NB4 (cell line): ENCODE results near the gene KLHL3.

Experiments
- POLR2A ChIP-seq: IDR thresholded peaks from 2 replicates; pipeline ENCODE4 v1.6.1; 2011; ENCODE audit warnings: mild to moderate bottlenecking; ENCODE audit not compliant: insufficient read length; ENCODE audit errors: extremely low read depth
- TF ChIP-seq, protein P1 (sequence below): IDR thresholded peaks from 2 replicates; pipeline ENCODE4 v1.6.1; 2011; ENCODE audit warnings: low read depth, low read length

DNA sequence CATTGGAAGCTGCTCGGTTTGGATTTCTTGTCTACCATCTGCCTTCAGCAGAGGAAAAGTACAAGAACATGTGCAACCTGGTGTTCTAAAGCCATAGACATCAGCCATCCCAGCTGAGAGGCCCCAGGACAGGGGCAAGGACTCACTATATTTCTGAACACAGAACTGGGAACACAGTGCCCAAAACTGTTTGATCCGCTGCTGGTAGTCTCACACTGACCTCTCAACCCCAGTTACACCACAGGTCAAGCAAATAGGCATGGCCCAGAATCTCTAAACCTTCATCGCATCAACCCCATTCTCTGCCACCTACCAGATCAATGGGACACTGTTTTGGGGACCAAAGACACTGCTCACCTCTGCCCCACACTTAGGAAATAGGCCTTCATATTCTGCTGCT, 2.0 kb downstream of the KLHL3 start:
- TF ChIP-seq, protein P1, sequence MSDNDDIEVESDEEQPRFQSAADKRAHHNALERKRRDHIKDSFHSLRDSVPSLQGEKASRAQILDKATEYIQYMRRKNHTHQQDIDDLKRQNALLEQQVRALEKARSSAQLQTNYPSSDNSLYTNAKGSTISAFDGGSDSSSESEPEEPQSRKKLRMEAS: no peak
- no peak for TF ChIP-seq POLR2A
